ENCODE measurements around the gene GDF15. TPM values are rescaled to one million over a fixed set of nuclear protein-coding genes. Genes with fewer than 3 reads are reported as not detected.
A peak's percentile ranks its signal among the peaks of the same experiment; 100 is the strongest.

The GDF15 gene
- total and polyA plus RNA-seq, 2 donors (not counting 3 experiments of a cell fraction or from before 2014, with no cell fraction given): 165 to 206 TPM

DNA sequence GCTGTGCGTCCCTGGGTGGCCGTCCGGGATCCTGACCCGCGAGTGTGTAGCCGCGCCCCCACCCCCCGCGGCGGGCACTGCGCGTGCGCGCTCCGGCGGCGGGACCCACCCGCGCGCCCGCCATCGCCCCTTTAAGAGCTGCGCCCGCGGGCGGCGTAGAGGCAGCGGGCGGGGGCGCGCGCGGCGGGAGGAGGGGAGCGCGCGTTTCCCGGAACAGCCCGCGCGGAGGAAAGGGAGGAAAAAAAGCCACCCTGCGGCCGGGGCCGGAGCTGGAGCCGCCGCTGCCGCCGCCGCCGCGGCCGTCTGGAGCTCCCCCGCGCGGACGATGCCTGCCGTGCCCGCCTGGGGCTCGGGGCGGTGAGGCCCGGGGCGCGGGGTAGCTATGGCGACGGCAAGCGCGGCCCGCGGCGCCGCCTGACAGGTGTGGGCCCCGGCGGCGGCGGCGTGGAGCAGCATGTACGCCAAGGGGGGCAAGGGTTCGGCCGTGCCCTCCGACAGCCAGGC is 33.3 kb downstream of the GDF15 start, which contains the start of gene SSBP4:
Gene SSBP4 (plus strand): TSS at position 204 of the 504 bp plus-strand sequence. CDS start 251 bp downstream, at position 455.
- Histone ChIP-seq H3K27me3 (ENCODE audit: control insufficient read depth in 2 of 2, insufficient read depth in 2 of 2, low read length in 2 of 2) (no peaks in the 10 kb centered on the region), H3K9me3 (replicated peaks; ENCODE audit: control insufficient read depth, insufficient read depth, low read length) (no peaks in the 10 kb centered on the region), H3K9ac (replicated peaks; ENCODE audit: extremely low read depth, insufficient read depth, low read length) (peak within 1 kb of the TSS; percentile 71), H4K20me1 (replicated peaks; ENCODE audit: control insufficient read depth, extremely low read depth, insufficient read depth, low read length) (no peaks in the 10 kb centered on the region), H3K36me3 (ENCODE audit: control insufficient read depth in 2 of 2, extremely low read depth in 1 of 2, insufficient read depth in 2 of 2, low read length in 2 of 2) (no peaks in the 10 kb centered on the region), H2AFZ (ENCODE audit: low read depth, low read length) (peak within 1 kb of the TSS; percentile 78), H3K27ac (ENCODE audit: insufficient read depth, low read depth, low read length) (peak within 1 kb of the TSS; percentile 54), H3K4me2 (ENCODE audit: insufficient read depth, low read length) (peak within 1 kb of the TSS; percentile 57), H3K9me1 (replicated peaks; ENCODE audit: control insufficient read depth, extremely low read depth, insufficient read depth, low read length) (no peaks in the 10 kb centered on the region), H3K79me2 (ENCODE audit: control insufficient read depth, insufficient read depth, low read length) (peaks cover 49% of the 10 kb centered on the region), H3K4me3 (replicated peaks in 1 of 3; ENCODE audit: insufficient read depth in 1 of 3, low read depth in 1 of 3, low read length in 3 of 3) (peak within 1 kb of the TSS; percentile 50 to 73 (median 53)), H3K4me1 (ENCODE audit: control insufficient read depth, extremely low read depth, insufficient read depth, low read length) (peaks cover 46% of the 10 kb centered on the region)
- TF ChIP-seq EZH2 (IDR thresholded peaks at IDR 0.05; ENCODE audit: borderline replicate concordance, low read depth, low read length, severe bottlenecking) (no peak), POLR2A (IDR thresholded peaks at IDR 0.05; ENCODE audit: low read depth, low read length) (peak; percentile 49), GATA2 (IDR thresholded peaks at IDR 0.05; ENCODE audit: insufficient read depth, insufficient read length, low read depth, low read length) (no peak), POLR2AphosphoS5 (IDR thresholded peaks at IDR 0.05; ENCODE audit: insufficient read depth, low read depth, low read length) (peak; percentile 73), FOS (IDR thresholded peaks at IDR 0.05; ENCODE audit: borderline replicate concordance, insufficient read depth, low read length) (no peak), MYC (IDR thresholded peaks at IDR 0.05; ENCODE audit: low read depth, low read length) (no peak), JUN (IDR thresholded peaks at IDR 0.05; ENCODE audit: borderline replicate concordance, insufficient read depth, insufficient read length, low read depth) (no peak)
- TF ChIP-seq, protein P1, sequence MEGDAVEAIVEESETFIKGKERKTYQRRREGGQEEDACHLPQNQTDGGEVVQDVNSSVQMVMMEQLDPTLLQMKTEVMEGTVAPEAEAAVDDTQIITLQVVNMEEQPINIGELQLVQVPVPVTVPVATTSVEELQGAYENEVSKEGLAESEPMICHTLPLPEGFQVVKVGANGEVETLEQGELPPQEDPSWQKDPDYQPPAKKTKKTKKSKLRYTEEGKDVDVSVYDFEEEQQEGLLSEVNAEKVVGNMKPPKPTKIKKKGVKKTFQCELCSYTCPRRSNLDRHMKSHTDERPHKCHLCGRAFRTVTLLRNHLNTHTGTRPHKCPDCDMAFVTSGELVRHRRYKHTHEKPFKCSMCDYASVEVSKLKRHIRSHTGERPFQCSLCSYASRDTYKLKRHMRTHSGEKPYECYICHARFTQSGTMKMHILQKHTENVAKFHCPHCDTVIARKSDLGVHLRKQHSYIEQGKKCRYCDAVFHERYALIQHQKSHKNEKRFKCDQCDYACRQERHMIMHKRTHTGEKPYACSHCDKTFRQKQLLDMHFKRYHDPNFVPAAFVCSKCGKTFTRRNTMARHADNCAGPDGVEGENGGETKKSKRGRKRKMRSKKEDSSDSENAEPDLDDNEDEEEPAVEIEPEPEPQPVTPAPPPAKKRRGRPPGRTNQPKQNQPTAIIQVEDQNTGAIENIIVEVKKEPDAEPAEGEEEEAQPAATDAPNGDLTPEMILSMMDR (IDR thresholded peaks at IDR 0.05; ENCODE audit: extremely low read depth in 1 of 2, insufficient read depth in 1 of 2, low read depth in 1 of 2, low read length in 2 of 2): peak; percentile 19 to 31
- TF ChIP-seq, protein P2, sequence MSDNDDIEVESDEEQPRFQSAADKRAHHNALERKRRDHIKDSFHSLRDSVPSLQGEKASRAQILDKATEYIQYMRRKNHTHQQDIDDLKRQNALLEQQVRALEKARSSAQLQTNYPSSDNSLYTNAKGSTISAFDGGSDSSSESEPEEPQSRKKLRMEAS (IDR thresholded peaks at IDR 0.05; ENCODE audit: insufficient read depth, insufficient read length): no peak
- dilution Hi-C loops (cut with MboI; ENCODE audit: extremely low pct_ligation_motif_present, low sequenced_read_pairs): no loop called here
- POLR2A ChIA-PET: interaction anchor here (1.5 to 5.8 kb wide), 3 partner anchors 9 to 139 kb away, joined by 4 to 58 read pairs (median 9); partner anchors contain the start of genes GDF15 and JUND
- DNase-seq (ENCODE audit: low read depth, low spot score): peak; percentile 76
- FAIRE-seq: peak; percentile 76
- no TSS peak for BruUV-seq (replicated peaks)
- intact Hi-C loops (cut with micrococcal nuclease): loop anchor here (1.0 kb wide), 1 partner anchor 18 kb away; no protein-coding TSS in a partner anchor
- CTCF ChIA-PET: interaction anchor here (0.7 to 11.1 kb wide), 15 partner anchors 9 to 306 kb away, joined by 3 to 119 read pairs (median 5); partner anchors contain the start of genes GDF15 and JUND

All from endothelial cell of umbilical vein (primary cell).